Right lobe of liver (tissue), 4 donors: ENCODE measurements around the gene OR14A16.

ENCODE experiments used
- POLR2A ChIP-seq: fragments of 450-650 bp; IDR thresholded peaks from one replicate; pipeline ENCODE4 v1.6.1; 2017; ENCODE audit warnings: antibody characterized with exemption, mild to moderate bottlenecking
- TF ChIP-seq, protein P1 (sequence below), 4 donors: fragments of 200-600 bp in 3 of 4; fragments of 450-650 bp in 1 of 4; IDR thresholded peaks; one replicate each; pipeline versions ENCODE4 v1.5.1 to v1.8.0; 2016 to 2022; ENCODE audit warnings: antibody characterized with exemption in 4 of 4, mild to moderate bottlenecking in 2 of 4
- donor health status: DM: no; HTN: no; CAD: no.
- donor health status: DM: no; HTN: no; CAD: no.
- donor health status: DM: no; HTN: yes; CAD: no.

DNA sequence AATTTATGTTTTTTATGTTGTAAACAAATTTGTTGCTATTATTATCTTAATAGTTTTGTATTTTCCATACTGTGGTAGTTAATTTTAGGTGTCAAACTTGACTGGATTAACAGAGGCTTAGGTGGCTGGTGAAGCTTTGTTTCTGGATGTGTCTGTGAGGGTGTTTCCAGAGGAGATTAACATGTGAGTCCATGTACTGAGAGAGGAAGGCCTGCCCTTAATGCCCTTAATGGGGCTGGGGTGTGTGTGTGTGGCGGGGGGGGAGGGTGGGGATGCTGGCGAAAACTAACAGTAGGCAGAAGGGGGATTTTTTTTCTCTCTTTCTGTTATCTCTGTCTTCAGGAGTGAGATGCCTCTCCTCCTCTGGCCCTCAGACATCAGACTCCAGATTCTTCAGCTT is 1.9 kb downstream of the OR14A16 start:
- TF ChIP-seq, protein P1, sequence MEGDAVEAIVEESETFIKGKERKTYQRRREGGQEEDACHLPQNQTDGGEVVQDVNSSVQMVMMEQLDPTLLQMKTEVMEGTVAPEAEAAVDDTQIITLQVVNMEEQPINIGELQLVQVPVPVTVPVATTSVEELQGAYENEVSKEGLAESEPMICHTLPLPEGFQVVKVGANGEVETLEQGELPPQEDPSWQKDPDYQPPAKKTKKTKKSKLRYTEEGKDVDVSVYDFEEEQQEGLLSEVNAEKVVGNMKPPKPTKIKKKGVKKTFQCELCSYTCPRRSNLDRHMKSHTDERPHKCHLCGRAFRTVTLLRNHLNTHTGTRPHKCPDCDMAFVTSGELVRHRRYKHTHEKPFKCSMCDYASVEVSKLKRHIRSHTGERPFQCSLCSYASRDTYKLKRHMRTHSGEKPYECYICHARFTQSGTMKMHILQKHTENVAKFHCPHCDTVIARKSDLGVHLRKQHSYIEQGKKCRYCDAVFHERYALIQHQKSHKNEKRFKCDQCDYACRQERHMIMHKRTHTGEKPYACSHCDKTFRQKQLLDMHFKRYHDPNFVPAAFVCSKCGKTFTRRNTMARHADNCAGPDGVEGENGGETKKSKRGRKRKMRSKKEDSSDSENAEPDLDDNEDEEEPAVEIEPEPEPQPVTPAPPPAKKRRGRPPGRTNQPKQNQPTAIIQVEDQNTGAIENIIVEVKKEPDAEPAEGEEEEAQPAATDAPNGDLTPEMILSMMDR (IDR thresholded peaks at IDR 0.05), result no peak
- no peak for TF ChIP-seq POLR2A
